ENCODE data around the gene MRPL53.
A peak's percentile ranks its signal among the peaks of the same experiment; 100 is the strongest.

Gene MRPL53

GRCh38 chr2:74499940-74500577 is 27.6 kb upstream of the MRPL53 start:
- Histone ChIP-seq H3K27me3 (ENCODE audit: insufficient read depth, low read length) (peaks cover 100% of the 10 kb centered on the region), H3K4me1 (ENCODE audit: insufficient read depth, low read length) (peaks cover 5% of the 10 kb centered on the region; the same call in 1 of the 2 replicates), H3K9me3 (ENCODE audit: insufficient read depth, low read depth, low read length) (peaks cover 3% of the 10 kb centered on the region; the same call in 1 of the 2 replicates), H3K9ac (ENCODE audit: low read depth, low read length) (no peak overlapping the region), H3K36me3 (ENCODE audit: insufficient read depth, low read depth, low read length) (peaks cover under 1% of the 10 kb centered on the region; the same call in 1 of the 2 replicates), H3K4me3 (ENCODE audit: low read length) (no peak overlapping the region), H3K27ac (ENCODE audit: low read length) (no peak overlapping the region)

GRCh38 chr2:74499267-74499939 is 26.9 kb upstream of the MRPL53 start, which contains the start of gene LBX2:
Gene LBX2, minus strand, starts transcription at chr2:74499603. Its CDS starts 66 bp downstream, at chr2:74499537.
- Histone ChIP-seq H3K9me3 (ENCODE audit: insufficient read depth, low read depth, low read length) (peaks cover 3% of the 10 kb centered on the region; the same call in 1 of the 2 replicates), H3K9ac (ENCODE audit: low read depth, low read length) (0 out of 2 replicates have a peak within 1 kb of the TSS, but pooled peaks have one; percentile 6), H3K27me3 (ENCODE audit: insufficient read depth, low read length) (peaks cover 100% of the 10 kb centered on the region), H3K4me1 (ENCODE audit: insufficient read depth, low read length) (peaks cover 5% of the 10 kb centered on the region; the same call in 1 of the 2 replicates), H3K4me3 (ENCODE audit: low read length) (peak within 1 kb of the TSS; percentile 66), H3K36me3 (ENCODE audit: insufficient read depth, low read depth, low read length) (peaks cover 1% of the 10 kb centered on the region; the same call in 1 of the 2 replicates), H3K27ac (ENCODE audit: low read length) (no peak within 1 kb of the TSS)

GRCh38 chr2:74498500-74499266 is 26.2 kb upstream of the MRPL53 start:
- Histone ChIP-seq H3K36me3 (ENCODE audit: insufficient read depth, low read depth, low read length) (peaks cover 8% of the 10 kb centered on the region), H3K27me3 (ENCODE audit: insufficient read depth, low read length) (peaks cover 97% of the 10 kb centered on the region), H3K4me1 (ENCODE audit: insufficient read depth, low read length) (peaks cover 5% of the 10 kb centered on the region; the same call in 1 of the 2 replicates), H3K4me3 (ENCODE audit: low read length) (peak overlapping the region; percentile 66), H3K9me3 (ENCODE audit: insufficient read depth, low read depth, low read length) (peaks cover 3% of the 10 kb centered on the region; the same call in 1 of the 2 replicates), H3K27ac (ENCODE audit: low read length) (no peak overlapping the region), H3K9ac (ENCODE audit: low read depth, low read length) (0 out of 2 replicates have a peak overlapping the region, but pooled peaks have one; percentile 6)

- H3K27ac ChIP-seq (ENCODE audit: low read length): no peak overlapping the region
These were observed 25.5 kb upstream of the MRPL53 start for GRCh38 chr2:74497777-74498499.

GRCh38 chr2:74496997-74497776 is 24.7 kb upstream of the MRPL53 start:
- Histone ChIP-seq H3K27ac (ENCODE audit: low read length) (no peak overlapping the region), H3K4me1 (ENCODE audit: insufficient read depth, low read length) (peaks cover 5% of the 10 kb centered on the region; the same call in 1 of the 2 replicates), H3K9me3 (ENCODE audit: insufficient read depth, low read depth, low read length) (peaks cover 3% of the 10 kb centered on the region; the same call in 1 of the 2 replicates), H3K4me3 (ENCODE audit: low read length) (peak overlapping the region; percentile 66), H3K36me3 (ENCODE audit: insufficient read depth, low read depth, low read length) (peaks cover 23% of the 10 kb centered on the region), H3K27me3 (ENCODE audit: insufficient read depth, low read length) (peaks cover 85% of the 10 kb centered on the region), H3K9ac (ENCODE audit: low read depth, low read length) (no peak overlapping the region)

More at GRCh38 chr2:74497777-74498499, 25.5 kb upstream of the MRPL53 start:
- Histone ChIP-seq H3K4me1 (ENCODE audit: insufficient read depth, low read length) (peaks cover 5% of the 10 kb centered on the region; the same call in 1 of the 2 replicates), H3K9ac (ENCODE audit: low read depth, low read length) (no peak overlapping the region), H3K4me3 (ENCODE audit: low read length) (peak overlapping the region; percentile 66), H3K36me3 (ENCODE audit: insufficient read depth, low read depth, low read length) (peaks cover 16% of the 10 kb centered on the region), H3K9me3 (ENCODE audit: insufficient read depth, low read depth, low read length) (peaks cover 3% of the 10 kb centered on the region; the same call in 1 of the 2 replicates), H3K27me3 (ENCODE audit: insufficient read depth, low read length) (peaks cover 93% of the 10 kb centered on the region)

- H3K9ac ChIP-seq (ENCODE audit: low read depth, low read length): no peak overlapping the region
- H3K4me3 ChIP-seq (ENCODE audit: low read length): no peak overlapping the region
- peaks cover 2% of the 10 kb centered on the region; the same call in 1 of the 2 replicates for H3K9me3 ChIP-seq (ENCODE audit: insufficient read depth, low read depth, low read length)
- peaks cover 68% of the 10 kb centered on the region for H3K27me3 ChIP-seq (ENCODE audit: insufficient read depth, low read length)
- no peak overlapping the region for H3K27ac ChIP-seq (ENCODE audit: low read length)
- H3K36me3 ChIP-seq (ENCODE audit: insufficient read depth, low read depth, low read length): peaks cover 41% of the 10 kb centered on the region
- no peaks in the 10 kb centered on the region; the same call in 1 of the 2 replicates for H3K4me1 ChIP-seq (ENCODE audit: insufficient read depth, low read length)
These were observed 23.0 kb upstream of the MRPL53 start for GRCh38 chr2:74495440-74495839.

- Histone ChIP-seq H3K9ac (ENCODE audit: low read depth, low read length) (no peak overlapping the region), H3K4me1 (ENCODE audit: insufficient read depth, low read length) (no peaks in the 10 kb centered on the region; the same call in 1 of the 2 replicates), H3K27ac (ENCODE audit: low read length) (no peak overlapping the region), H3K36me3 (ENCODE audit: insufficient read depth, low read depth, low read length) (peaks cover 42% of the 10 kb centered on the region), H3K9me3 (ENCODE audit: insufficient read depth, low read depth, low read length) (no peaks in the 10 kb centered on the region; the same call in 1 of the 2 replicates), H3K4me3 (ENCODE audit: low read length) (no peak overlapping the region), H3K27me3 (ENCODE audit: insufficient read depth, low read length) (peaks cover 49% of the 10 kb centered on the region)
These were observed 21.1 kb upstream of the MRPL53 start for GRCh38 chr2:74493546-74493945.

GRCh38 chr2:74491648-74492544 is 19.4 kb upstream of the MRPL53 start:
- no peaks in the 10 kb centered on the region; the same call in 1 of the 2 replicates for H3K9me3 ChIP-seq (ENCODE audit: insufficient read depth, low read depth, low read length)
- H3K4me3 ChIP-seq (ENCODE audit: low read length): no peak overlapping the region
- H3K4me1 ChIP-seq (ENCODE audit: insufficient read depth, low read length): no peaks in the 10 kb centered on the region
- peaks cover 32% of the 10 kb centered on the region for H3K27me3 ChIP-seq (ENCODE audit: insufficient read depth, low read length)
- H3K9ac ChIP-seq (ENCODE audit: low read depth, low read length): no peak overlapping the region
- H3K36me3 ChIP-seq (ENCODE audit: insufficient read depth, low read depth, low read length): peaks cover 42% of the 10 kb centered on the region
- H3K27ac ChIP-seq (ENCODE audit: low read length): no peak overlapping the region

- peaks cover 53% of the 10 kb centered on the region for H3K36me3 ChIP-seq (ENCODE audit: insufficient read depth, low read depth, low read length)
- H3K9ac ChIP-seq (ENCODE audit: low read depth, low read length): no peak overlapping the region
- peaks cover 12% of the 10 kb centered on the region; the same call in 1 of the 2 replicates for H3K27me3 ChIP-seq (ENCODE audit: insufficient read depth, low read length)
- H3K9me3 ChIP-seq (ENCODE audit: insufficient read depth, low read depth, low read length): no peaks in the 10 kb centered on the region
- no peak overlapping the region for H3K27ac ChIP-seq (ENCODE audit: low read length)
- no peaks in the 10 kb centered on the region for H3K4me1 ChIP-seq (ENCODE audit: insufficient read depth, low read length)
- no peak overlapping the region for H3K4me3 ChIP-seq (ENCODE audit: low read length)
These were observed 17.4 kb upstream of the MRPL53 start for GRCh38 chr2:74489906-74490305.
